ENCODE results near the gene SPDEF.

Gene SPDEF

GRCh38 chr6:34517461-34517881, 38.7 kb downstream of the SPDEF start:
- Histone ChIP-seq H2BK15ac (replicated peaks; ENCODE audit: low read depth) (no peak overlapping the region), H4K5ac (ENCODE audit: low read length) (no peak overlapping the region), H3K27ac (ENCODE audit: low read depth, low read length) (no peak overlapping the region), H4K8ac (ENCODE audit: low read depth, low read length) (no peak overlapping the region), H2AK5ac (ENCODE audit: low read length) (no peak overlapping the region), H3K79me2 (ENCODE audit: control insufficient read depth, insufficient read depth, low read length) (no peaks in the 10 kb centered on the region), H3K18ac (ENCODE audit: low read length) (no peak overlapping the region), H3K79me1 (ENCODE audit: low read length) (no peaks in the 10 kb centered on the region), H3K27me3 (ENCODE audit: insufficient read depth, low read length, poor library complexity) (no peaks in the 10 kb centered on the region), H2BK120ac (ENCODE audit: low read depth, low read length) (no peak overlapping the region), H3K9ac (ENCODE audit: low read length) (no peak overlapping the region), H3K36me3 (ENCODE audit: control insufficient read depth, insufficient read depth, low read length) (no peaks in the 10 kb centered on the region), H3K4me3 (ENCODE audit: low read length) (no peak overlapping the region), H3K4me2 (ENCODE audit: low read length) (no peak overlapping the region), H3K56ac (ENCODE audit: low read length) (no peak overlapping the region), H2BK5ac (ENCODE audit: low read length) (no peak overlapping the region), H3K4ac (ENCODE audit: low read depth, low read length) (no peak overlapping the region), H3K4me1 (ENCODE audit: control insufficient read depth, low read depth, low read length) (peaks cover 7% of the 10 kb centered on the region), H3K23ac (ENCODE audit: low read length) (no peak overlapping the region)
- WGBS (ENCODE audit: extremely low coverage, insufficient coverage, low lambda C conversion rate): no CpG with 5 or more reads among the region's 4 CpGs
- DNase-seq: no peak

- H3K4me1 ChIP-seq (ENCODE audit: control insufficient read depth, low read depth, low read length): peaks cover 7% of the 10 kb centered on the region
- no peak overlapping the region for H2AK5ac ChIP-seq (ENCODE audit: low read length)
- H3K4me2 ChIP-seq (ENCODE audit: low read length): no peak overlapping the region
- H3K36me3 ChIP-seq (ENCODE audit: control insufficient read depth, insufficient read depth, low read length): no peaks in the 10 kb centered on the region
- no peaks in the 10 kb centered on the region for H3K27me3 ChIP-seq (ENCODE audit: insufficient read depth, low read length, poor library complexity)
- H3K18ac ChIP-seq (ENCODE audit: low read length): no peak overlapping the region
- no peak overlapping the region for H3K23ac ChIP-seq (ENCODE audit: low read length)
- no peaks in the 10 kb centered on the region for H3K79me2 ChIP-seq (ENCODE audit: control insufficient read depth, insufficient read depth, low read length)
- no CpG with 5 or more reads among the region's 22 CpGs for WGBS (ENCODE audit: extremely low coverage, insufficient coverage, low lambda C conversion rate)
- H3K27ac ChIP-seq (ENCODE audit: low read depth, low read length): no peak overlapping the region
- no peak overlapping the region for H3K4ac ChIP-seq (ENCODE audit: low read depth, low read length)
- H2BK120ac ChIP-seq (ENCODE audit: low read depth, low read length): no peak overlapping the region
- H4K5ac ChIP-seq (ENCODE audit: low read length): no peak overlapping the region
- H3K4me3 ChIP-seq (ENCODE audit: low read length): no peak overlapping the region
- no peaks in the 10 kb centered on the region for H3K79me1 ChIP-seq (ENCODE audit: low read length)
- H3K56ac ChIP-seq (ENCODE audit: low read length): no peak overlapping the region
- no peak overlapping the region for H3K9ac ChIP-seq (ENCODE audit: low read length)
- no peak overlapping the region for H2BK5ac ChIP-seq (ENCODE audit: low read length)
- no peak overlapping the region for H2BK15ac ChIP-seq (replicated peaks; ENCODE audit: low read depth)
- no peak for DNase-seq
- no peak overlapping the region for H4K8ac ChIP-seq (ENCODE audit: low read depth, low read length)
Measured at GRCh38 chr6:34516391-34517324, 39.5 kb downstream of the SPDEF start.

- Histone ChIP-seq H3K79me2 (ENCODE audit: control insufficient read depth, insufficient read depth, low read length) (no peaks in the 10 kb centered on the region), H3K4me2 (ENCODE audit: low read length) (no peak overlapping the region), H4K8ac (ENCODE audit: low read depth, low read length) (no peak overlapping the region), H3K27ac (ENCODE audit: low read depth, low read length) (no peak overlapping the region), H3K4ac (ENCODE audit: low read depth, low read length) (no peak overlapping the region), H3K4me3 (ENCODE audit: low read length) (no peak overlapping the region), H3K36me3 (ENCODE audit: control insufficient read depth, insufficient read depth, low read length) (no peaks in the 10 kb centered on the region), H3K56ac (ENCODE audit: low read length) (no peak overlapping the region), H2BK15ac (replicated peaks; ENCODE audit: low read depth) (no peak overlapping the region), H2BK5ac (ENCODE audit: low read length) (no peak overlapping the region), H2BK120ac (ENCODE audit: low read depth, low read length) (no peak overlapping the region), H3K79me1 (ENCODE audit: low read length) (no peaks in the 10 kb centered on the region), H3K18ac (ENCODE audit: low read length) (no peak overlapping the region), H3K9ac (ENCODE audit: low read length) (no peak overlapping the region), H2AK5ac (ENCODE audit: low read length) (no peak overlapping the region), H4K5ac (ENCODE audit: low read length) (no peak overlapping the region), H3K23ac (ENCODE audit: low read length) (no peak overlapping the region), H3K27me3 (ENCODE audit: insufficient read depth, low read length, poor library complexity) (no peaks in the 10 kb centered on the region), H3K4me1 (ENCODE audit: control insufficient read depth, low read depth, low read length) (peaks cover 7% of the 10 kb centered on the region)
- WGBS (ENCODE audit: extremely low coverage, insufficient coverage, low lambda C conversion rate): no CpG with 5 or more reads among the region's 13 CpGs
- DNase-seq: no peak
Measured at GRCh38 chr6:34515473-34516387, 40.4 kb downstream of the SPDEF start.

DNA sequence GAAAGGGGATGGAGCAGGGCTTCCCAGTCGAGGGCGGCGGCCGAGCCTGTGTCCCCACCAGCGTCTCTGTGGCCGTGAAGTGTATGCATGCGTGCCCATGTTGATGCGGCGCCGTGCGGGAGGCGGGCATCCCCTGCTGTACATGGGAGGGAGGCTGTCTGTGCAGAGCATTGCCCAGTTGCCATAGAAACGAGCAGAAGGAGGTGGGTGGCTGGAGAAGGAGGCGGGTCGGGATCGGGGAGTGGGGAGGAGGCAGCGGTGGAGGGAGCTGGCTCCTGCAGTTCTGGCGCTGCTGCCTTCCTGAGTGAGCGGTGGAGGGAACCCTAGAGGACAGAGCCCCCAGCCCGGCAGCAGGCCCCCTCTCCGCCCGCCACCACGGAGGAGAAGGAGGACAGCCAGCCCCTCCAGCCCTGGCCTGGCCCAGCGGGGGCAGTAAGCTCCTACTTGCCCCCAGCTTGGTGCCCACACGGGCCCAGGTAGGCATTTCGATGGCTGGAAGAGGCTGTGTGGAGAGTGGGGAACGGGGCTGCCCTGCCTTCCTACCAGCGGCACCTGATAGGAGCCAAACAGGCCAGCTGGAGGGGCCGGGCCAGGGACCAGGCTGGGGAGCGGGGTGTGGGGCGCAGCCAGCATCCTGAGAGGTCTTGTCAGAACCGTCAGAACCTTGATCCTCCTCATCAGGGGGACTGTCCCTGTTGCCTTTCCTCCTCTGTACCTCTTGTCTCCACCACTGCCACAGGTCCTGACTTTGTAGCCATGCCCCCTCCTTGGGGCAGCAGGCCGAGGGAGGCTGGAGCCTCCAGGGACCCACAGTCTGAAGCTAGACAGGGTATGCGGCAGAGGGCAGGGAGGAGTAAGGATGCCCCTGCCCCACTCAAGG, 41.3 kb downstream of the SPDEF start:
- Histone ChIP-seq H3K27me3 (ENCODE audit: insufficient read depth, low read length, poor library complexity) (no peaks in the 10 kb centered on the region), H3K23ac (ENCODE audit: low read length) (no peak overlapping the region), H2BK15ac (replicated peaks; ENCODE audit: low read depth) (no peak overlapping the region), H3K36me3 (ENCODE audit: control insufficient read depth, insufficient read depth, low read length) (no peaks in the 10 kb centered on the region), H3K79me1 (ENCODE audit: low read length) (no peaks in the 10 kb centered on the region), H3K9ac (ENCODE audit: low read length) (peak overlapping the region; percentile 25), H2AK5ac (ENCODE audit: low read length) (no peak overlapping the region), H2BK120ac (ENCODE audit: low read depth, low read length) (no peak overlapping the region), H3K4me3 (ENCODE audit: low read length) (peak overlapping the region; percentile 38), H3K4ac (ENCODE audit: low read depth, low read length) (no peak overlapping the region), H3K4me2 (ENCODE audit: low read length) (peak overlapping the region; percentile 74), H3K18ac (ENCODE audit: low read length) (no peak overlapping the region), H2BK5ac (ENCODE audit: low read length) (no peak overlapping the region), H3K56ac (ENCODE audit: low read length) (peak overlapping the region; percentile 0), H3K27ac (ENCODE audit: low read depth, low read length) (no peak overlapping the region), H3K79me2 (ENCODE audit: control insufficient read depth, insufficient read depth, low read length) (no peaks in the 10 kb centered on the region), H4K5ac (ENCODE audit: low read length) (no peak overlapping the region), H4K8ac (ENCODE audit: low read depth, low read length) (no peak overlapping the region), H3K4me1 (ENCODE audit: control insufficient read depth, low read depth, low read length) (peaks cover 7% of the 10 kb centered on the region)
- WGBS (ENCODE audit: extremely low coverage, insufficient coverage, low lambda C conversion rate): no CpG with 5 or more reads among the region's 34 CpGs
- peak; percentile 84 for DNase-seq

- H2BK120ac ChIP-seq (ENCODE audit: low read depth, low read length): no peak overlapping the region
- no peak for DNase-seq
- no peak overlapping the region for H3K4me3 ChIP-seq (ENCODE audit: low read length)
- H3K79me1 ChIP-seq (ENCODE audit: low read length): no peaks in the 10 kb centered on the region
- no peaks in the 10 kb centered on the region for H3K79me2 ChIP-seq (ENCODE audit: control insufficient read depth, insufficient read depth, low read length)
- H3K18ac ChIP-seq (ENCODE audit: low read length): no peak overlapping the region
- no peak overlapping the region for H2AK5ac ChIP-seq (ENCODE audit: low read length)
- H3K4ac ChIP-seq (ENCODE audit: low read depth, low read length): no peak overlapping the region
- no peaks in the 10 kb centered on the region for H3K27me3 ChIP-seq (ENCODE audit: insufficient read depth, low read length, poor library complexity)
- WGBS (ENCODE audit: extremely low coverage, insufficient coverage, low lambda C conversion rate): no CpG with 5 or more reads among the region's 8 CpGs
- peaks cover 7% of the 10 kb centered on the region for H3K4me1 ChIP-seq (ENCODE audit: control insufficient read depth, low read depth, low read length)
- peak overlapping the region; percentile 74 for H3K4me2 ChIP-seq (ENCODE audit: low read length)
- H3K27ac ChIP-seq (ENCODE audit: low read depth, low read length): no peak overlapping the region
- no peak overlapping the region for H3K23ac ChIP-seq (ENCODE audit: low read length)
- no peak overlapping the region for H3K9ac ChIP-seq (ENCODE audit: low read length)
- no peak overlapping the region for H4K5ac ChIP-seq (ENCODE audit: low read length)
- no peak overlapping the region for H2BK5ac ChIP-seq (ENCODE audit: low read length)
- no peak overlapping the region for H3K56ac ChIP-seq (ENCODE audit: low read length)
- no peak overlapping the region for H4K8ac ChIP-seq (ENCODE audit: low read depth, low read length)
- no peak overlapping the region for H2BK15ac ChIP-seq (replicated peaks; ENCODE audit: low read depth)
- H3K36me3 ChIP-seq (ENCODE audit: control insufficient read depth, insufficient read depth, low read length): no peaks in the 10 kb centered on the region
Measured at GRCh38 chr6:34514112-34514511, 42.0 kb downstream of the SPDEF start.

All from mesendoderm (in vitro differentiated cells).